NCI-H446 (cell line): ENCODE results near the gene MRPL17.
"Not testable (repeated sequence)": the region's sequence is repeated elsewhere in the genome, so short reads cannot be mapped to it uniquely, and the experiment has no call there.

Experiments used
- DNase-seq, 2 experiments: peaks; one replicate each; lab custom pipeline; 2025; lab: John Stamatoyannopoulos, UW

The MRPL17 gene

GRCh38 chr11:6682936-6683861 lies at the start of gene MRPL17:
MRPL17 (minus strand) TSS chr11:6683340; CDS start chr11:6683296, 44 bp downstream.
- peak; percentile 99 for DNase-seq

- no peak for DNase-seq
These were observed 45.0 kb upstream of the MRPL17 start for GRCh38 chr11:6727971-6728760.

- DNase-seq = no peak
These were observed 42.3 kb upstream of the MRPL17 start for GRCh38 chr11:6725386-6725896.

- no peak for DNase-seq
These were observed 40.9 kb upstream of the MRPL17 start for GRCh38 chr11:6724013-6724412.

GRCh38 chr11:6721343-6721742 lies 38.2 kb upstream of the MRPL17 start:
- DNase-seq = no peak

- DNase-seq = no peak
These were observed 36.4 kb upstream of the MRPL17 start for GRCh38 chr11:6719576-6719975.

GRCh38 chr11:6717426-6717825 lies 34.3 kb upstream of the MRPL17 start:
- no peak for DNase-seq

GRCh38 chr11:6711552-6711951 lies 28.4 kb upstream of the MRPL17 start:
- not testable (repeated sequence) for DNase-seq

- DNase-seq = no peak
These were observed 25.7 kb upstream of the MRPL17 start for GRCh38 chr11:6708876-6709275.

- DNase-seq = peak; percentile 26 to 61
These were observed 22.9 kb upstream of the MRPL17 start for GRCh38 chr11:6705905-6706535.

- peak in 1 of 2 experiments; percentile 48 for DNase-seq
These were observed 20.3 kb upstream of the MRPL17 start for GRCh38 chr11:6703247-6704063.

GRCh38 chr11:6701955-6702354 lies 18.8 kb upstream of the MRPL17 start:
- not testable (repeated sequence) for DNase-seq

GRCh38 chr11:6695377-6695776 lies 12.2 kb upstream of the MRPL17 start:
- DNase-seq = no peak

- no peak for DNase-seq
These were observed 11.0 kb upstream of the MRPL17 start for GRCh38 chr11:6694229-6694535.

GRCh38 chr11:6693342-6694228 lies 10.4 kb upstream of the MRPL17 start:
- no peak for DNase-seq

- no peak for DNase-seq
These were observed 9.0 kb upstream of the MRPL17 start for GRCh38 chr11:6692128-6692527.

GRCh38 chr11:6690431-6691132 lies 7.4 kb upstream of the MRPL17 start:
- DNase-seq = not testable (repeated sequence)

- no peak for DNase-seq
These were observed 4.7 kb upstream of the MRPL17 start for GRCh38 chr11:6687876-6688275.

GRCh38 chr11:6686006-6686405 lies 2.9 kb upstream of the MRPL17 start:
- no peak for DNase-seq

- not testable (repeated sequence) for DNase-seq
These were observed 928 bp upstream of the MRPL17 start for GRCh38 chr11:6684068-6684467.
